GM10266 (cell line): Measurements from ENCODE around the gene ST7.

Source experiments
- DNase-seq: peaks from one replicate; pipeline ENCODE4 v3.0.0; 2012; ENCODE audit errors: extremely low spot score
- TF ChIP-seq, protein P1 (sequence below): IDR thresholded peaks from 2 replicates; pipeline ENCODE4 v1.5.1; 2012; ENCODE audit warnings: mild to moderate bottlenecking, low read depth; ENCODE audit not compliant: control insufficient read depth, insufficient read depth; ENCODE audit errors: missing control alignments

ST7 gene

DNA sequence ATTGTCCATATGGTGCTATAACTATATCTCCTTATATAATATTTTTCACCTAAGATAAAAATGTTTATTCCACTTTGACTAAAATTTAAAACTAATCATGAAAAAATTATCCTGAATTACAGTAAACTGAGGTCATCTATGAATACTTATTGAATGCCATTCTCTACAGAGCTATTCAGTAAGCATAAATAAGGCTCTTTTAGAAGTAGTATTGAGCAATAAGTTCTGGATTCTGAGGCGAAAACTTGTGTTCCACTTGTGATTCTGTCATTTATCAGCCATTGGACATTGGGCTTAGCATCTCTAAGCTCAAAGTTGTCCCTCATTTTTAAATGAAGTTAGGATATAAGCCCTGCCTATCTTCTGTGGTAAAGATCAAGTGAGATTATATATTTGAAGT is 238.8 kb downstream of the ST7 start:
- TF ChIP-seq, protein P1, sequence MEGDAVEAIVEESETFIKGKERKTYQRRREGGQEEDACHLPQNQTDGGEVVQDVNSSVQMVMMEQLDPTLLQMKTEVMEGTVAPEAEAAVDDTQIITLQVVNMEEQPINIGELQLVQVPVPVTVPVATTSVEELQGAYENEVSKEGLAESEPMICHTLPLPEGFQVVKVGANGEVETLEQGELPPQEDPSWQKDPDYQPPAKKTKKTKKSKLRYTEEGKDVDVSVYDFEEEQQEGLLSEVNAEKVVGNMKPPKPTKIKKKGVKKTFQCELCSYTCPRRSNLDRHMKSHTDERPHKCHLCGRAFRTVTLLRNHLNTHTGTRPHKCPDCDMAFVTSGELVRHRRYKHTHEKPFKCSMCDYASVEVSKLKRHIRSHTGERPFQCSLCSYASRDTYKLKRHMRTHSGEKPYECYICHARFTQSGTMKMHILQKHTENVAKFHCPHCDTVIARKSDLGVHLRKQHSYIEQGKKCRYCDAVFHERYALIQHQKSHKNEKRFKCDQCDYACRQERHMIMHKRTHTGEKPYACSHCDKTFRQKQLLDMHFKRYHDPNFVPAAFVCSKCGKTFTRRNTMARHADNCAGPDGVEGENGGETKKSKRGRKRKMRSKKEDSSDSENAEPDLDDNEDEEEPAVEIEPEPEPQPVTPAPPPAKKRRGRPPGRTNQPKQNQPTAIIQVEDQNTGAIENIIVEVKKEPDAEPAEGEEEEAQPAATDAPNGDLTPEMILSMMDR = no peak
- no peak for DNase-seq

DNA sequence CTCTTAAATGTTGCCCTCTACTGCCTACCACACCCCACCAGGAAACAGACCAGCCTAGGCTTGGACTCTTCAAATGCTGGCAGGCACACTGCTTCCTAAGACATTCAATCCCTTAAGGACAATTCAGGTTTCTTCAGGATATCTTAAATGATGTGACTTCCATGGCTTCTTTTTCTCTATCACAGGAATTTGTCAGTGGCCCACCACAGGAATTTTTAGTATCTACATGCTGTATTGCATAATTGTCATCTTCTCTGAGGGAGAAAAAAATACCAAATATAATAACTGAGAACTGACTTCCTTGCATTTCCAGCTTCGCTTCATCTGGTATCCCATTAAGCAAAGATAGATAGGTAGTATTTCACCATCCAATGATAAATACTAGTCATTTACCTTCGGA is 240.3 kb downstream of the ST7 start:
- DNase-seq = no peak
- TF ChIP-seq, protein P1 = no peak

DNA sequence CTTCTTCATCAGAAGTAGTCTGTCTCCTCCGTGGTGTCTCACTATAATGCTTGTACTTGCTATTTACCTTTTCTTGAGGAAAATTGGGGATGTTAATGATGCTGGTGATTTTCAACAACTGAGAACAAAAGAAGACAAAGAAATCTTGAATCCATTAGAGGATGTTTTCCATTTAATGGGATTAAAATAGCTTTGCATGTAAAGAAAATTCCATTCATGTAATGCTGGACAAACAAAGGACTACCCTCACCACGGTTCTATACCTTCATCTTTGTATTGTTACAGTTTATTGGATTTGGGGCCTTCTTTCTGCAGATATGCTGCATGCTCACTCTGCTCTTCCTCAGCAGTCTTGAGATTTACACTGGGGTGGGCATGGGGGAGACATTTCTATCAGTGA is 241.1 kb downstream of the ST7 start:
- no peak for DNase-seq
- TF ChIP-seq, protein P1 = no peak

DNA sequence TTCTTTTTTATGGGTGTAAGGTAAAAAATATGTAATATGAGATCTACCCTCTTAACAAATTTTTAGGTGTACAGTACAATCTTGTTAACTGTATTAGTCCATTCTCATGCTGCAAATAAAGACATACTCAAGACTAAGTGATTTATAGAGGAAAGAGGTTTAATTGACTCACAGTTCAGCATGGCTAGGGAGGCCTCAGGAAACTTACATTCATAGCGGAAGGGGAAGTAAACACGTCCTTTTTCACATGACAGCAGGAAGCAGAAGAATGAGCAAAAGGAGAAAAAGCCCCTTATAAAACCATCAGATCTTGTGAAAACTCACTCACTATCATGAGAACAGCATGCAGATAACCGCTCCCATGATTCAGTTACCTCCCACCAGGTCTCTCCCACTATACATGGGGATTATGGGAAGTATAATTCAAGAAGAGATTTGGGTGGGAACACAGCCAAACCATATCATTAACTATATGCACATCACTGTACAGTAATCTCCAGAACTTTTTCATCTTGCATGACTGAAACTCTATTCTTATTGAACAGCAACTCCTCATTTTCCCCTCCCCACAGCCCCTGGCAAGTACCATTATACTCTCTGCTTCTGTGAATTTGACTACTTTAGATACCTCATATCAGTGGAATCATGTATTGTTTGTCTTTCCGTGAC is 242.2 kb downstream of the ST7 start:
- TF ChIP-seq, protein P1 = no peak

DNA sequence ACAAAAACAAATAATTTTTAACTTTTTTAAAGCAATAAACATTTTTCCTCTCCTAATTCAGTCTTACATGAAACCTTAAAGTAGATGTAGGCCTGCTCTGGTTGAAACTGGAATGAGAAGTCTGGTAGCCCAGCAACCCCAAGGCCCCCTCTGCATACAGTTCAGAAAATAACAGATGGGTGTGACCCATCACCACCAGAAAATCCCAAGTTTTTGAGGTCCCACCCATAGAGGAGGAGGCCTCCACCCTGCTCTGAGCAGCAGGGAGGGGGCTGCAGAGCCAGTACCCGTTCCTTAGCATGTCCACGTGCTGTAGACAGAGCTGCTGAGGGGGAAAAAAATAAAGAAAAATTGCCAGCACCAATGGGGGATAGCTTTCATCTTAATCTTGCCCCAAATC is 246.8 kb downstream of the ST7 start:
- TF ChIP-seq, protein P1 = no peak
- no peak for DNase-seq

More for the DNA sequence above, 242.2 kb downstream of the ST7 start:
- no peak for DNase-seq

DNA sequence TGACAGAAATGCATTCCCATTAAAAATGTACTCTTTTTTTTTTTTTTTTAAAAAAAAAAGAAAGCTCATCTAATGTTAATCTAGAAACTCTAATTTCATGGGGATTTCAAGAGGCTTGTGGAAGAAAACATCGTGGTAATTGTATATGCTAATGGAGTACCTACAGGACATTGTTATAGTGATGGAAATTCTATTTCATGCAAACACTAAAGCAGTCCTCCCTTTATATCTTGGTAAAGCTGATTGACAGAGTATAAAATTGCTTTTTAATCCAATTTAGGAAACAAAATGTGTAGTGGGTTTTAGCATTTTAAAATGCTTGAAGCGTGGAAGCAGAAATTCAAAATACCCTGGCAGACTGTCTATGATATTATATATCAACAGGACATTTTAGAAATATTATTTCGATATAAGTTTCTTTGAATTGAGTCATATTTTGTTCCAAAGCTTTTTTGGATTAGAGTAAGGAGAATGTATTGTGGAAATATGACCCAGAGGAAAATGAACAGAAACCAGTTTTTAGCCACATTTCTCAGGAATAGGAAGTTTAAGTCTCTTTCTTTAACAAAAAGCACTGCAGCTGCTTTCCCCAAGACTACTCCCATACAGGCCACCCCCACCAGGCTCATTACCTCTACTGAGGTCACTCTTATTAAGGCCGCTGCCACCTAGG is 247.6 kb downstream of the ST7 start:
- TF ChIP-seq, protein P1 = no peak
- no peak for DNase-seq

DNA sequence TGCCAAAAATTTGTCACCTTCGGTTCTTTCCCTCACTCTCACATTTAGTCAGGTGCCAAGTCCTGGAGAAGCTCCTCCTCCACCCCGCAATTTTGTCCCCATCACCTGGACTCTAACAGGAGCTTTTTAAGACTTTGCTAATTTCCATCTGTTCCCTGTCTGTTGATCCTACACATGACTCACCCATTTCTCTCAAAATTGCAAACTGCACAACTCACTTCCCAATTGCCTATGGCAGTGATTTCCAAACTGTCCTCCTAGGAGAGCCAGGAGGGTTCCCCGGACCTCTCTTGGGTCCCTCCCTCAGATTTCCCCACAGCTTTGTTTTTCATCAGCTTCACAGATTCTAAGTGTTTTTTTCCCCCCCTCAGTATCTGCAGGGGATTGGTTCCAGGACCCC is 249.2 kb downstream of the ST7 start:
- DNase-seq = no peak
- TF ChIP-seq, protein P1 = no peak
